Hematopoietic multipotent progenitor cell (in vitro differentiated cells): ENCODE results near the gene MAP2K4. TPM values are rescaled to one million over a fixed set of nuclear protein-coding genes. Genes with fewer than 3 reads are reported as not detected.

Source experiments
- DNase-seq, 3 donors: peaks; one replicate each; pipeline ENCODE4 v3.0.0-alpha.2; 2011 to 2015; ENCODE audit warnings: low read depth in 2 of 3, low spot score in 2 of 3
- total RNA-seq: library from RNA; depleted of rRNA; stranded (reverse); fragments of >200 nt; gene quantifications from one replicate; pipeline ENCODE4 v1.2.3, GENCODE V29; 2012

The MAP2K4 gene
- total RNA-seq, 1 donor = 10.0 TPM

DNA sequence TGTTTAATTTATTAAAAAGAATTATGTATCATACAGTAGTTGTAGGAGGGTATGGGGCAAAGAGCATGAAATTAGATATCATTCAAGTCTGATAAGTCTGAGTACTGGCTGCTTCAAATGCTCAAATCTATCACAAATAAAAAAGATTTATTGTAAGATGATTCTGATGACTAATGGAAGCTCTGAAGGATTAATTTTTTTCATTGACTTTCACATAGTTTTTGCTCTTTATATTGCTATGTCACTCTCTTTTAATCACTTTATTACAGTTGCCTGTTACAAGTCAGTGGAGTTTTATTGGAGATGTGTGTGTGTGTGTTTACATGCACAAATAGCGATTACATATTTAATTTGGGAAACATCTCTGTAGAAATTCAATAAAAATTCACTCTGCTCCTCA lies 15.0 kb downstream of the MAP2K4 start:
- DNase-seq = no peak

DNA sequence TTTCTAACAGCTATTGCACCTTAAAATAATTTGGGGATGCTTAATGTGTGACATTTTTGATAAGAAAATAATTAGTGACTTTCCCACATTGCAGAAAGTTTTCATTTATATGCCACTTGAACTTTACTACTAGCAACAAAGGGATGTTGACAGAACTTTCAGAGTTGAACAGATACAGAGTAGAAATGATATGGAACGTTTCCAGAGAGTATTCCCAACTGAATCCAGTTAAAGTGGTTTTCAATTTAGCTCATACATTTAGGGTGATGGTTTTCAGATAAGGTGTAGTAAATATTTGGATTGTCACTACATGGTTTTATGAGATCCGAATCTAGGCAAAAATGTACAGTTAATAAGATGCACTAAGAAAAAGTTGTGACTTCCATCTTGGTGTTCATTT lies 17.3 kb downstream of the MAP2K4 start:
- DNase-seq = no peak

DNA sequence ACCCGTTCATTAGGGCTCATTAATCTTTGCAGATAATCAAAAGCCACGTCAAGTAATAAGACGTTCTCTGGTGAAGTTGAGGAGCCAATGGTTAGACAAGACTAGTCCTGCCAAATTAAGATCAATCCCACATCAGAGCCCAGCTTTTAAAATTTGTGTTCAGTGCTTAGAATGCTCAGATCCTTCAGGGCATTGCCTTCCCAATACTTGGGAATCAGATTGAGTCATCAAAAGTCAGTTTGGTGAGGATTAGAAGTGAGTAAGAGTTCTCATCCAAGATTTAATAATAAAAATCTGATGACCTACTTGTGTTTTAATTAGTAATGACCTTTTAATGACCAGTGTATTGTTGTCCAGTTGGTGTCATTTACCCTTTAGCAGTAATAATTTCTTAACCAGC lies 19.8 kb downstream of the MAP2K4 start:
- DNase-seq = no peak

GRCh38 chr17:12041312-12041711 lies 20.6 kb downstream of the MAP2K4 start:
- no peak for DNase-seq

DNA sequence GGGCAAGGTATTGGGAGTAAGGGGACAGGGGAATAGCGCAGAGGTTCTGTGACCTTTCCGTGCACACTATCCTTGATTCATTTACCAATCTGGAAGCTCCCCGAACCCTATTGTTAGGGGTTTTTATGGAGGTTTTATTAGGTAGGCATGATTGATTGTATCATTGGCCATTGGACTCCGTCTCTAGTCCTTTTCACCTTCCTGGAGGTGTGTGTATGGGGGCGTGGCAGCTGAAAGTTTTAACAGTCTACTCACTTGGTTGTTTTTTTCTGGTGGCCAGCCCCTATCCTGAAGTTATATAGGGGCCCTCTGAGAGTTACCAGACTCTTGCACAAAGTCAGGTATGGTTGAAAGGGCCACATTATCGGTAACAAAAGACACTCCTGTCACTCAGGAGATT lies 23.0 kb downstream of the MAP2K4 start:
- DNase-seq = no peak

- no peak for DNase-seq
Observed at GRCh38 chr17:12046786-12047185, 26.1 kb downstream of the MAP2K4 start.

DNA sequence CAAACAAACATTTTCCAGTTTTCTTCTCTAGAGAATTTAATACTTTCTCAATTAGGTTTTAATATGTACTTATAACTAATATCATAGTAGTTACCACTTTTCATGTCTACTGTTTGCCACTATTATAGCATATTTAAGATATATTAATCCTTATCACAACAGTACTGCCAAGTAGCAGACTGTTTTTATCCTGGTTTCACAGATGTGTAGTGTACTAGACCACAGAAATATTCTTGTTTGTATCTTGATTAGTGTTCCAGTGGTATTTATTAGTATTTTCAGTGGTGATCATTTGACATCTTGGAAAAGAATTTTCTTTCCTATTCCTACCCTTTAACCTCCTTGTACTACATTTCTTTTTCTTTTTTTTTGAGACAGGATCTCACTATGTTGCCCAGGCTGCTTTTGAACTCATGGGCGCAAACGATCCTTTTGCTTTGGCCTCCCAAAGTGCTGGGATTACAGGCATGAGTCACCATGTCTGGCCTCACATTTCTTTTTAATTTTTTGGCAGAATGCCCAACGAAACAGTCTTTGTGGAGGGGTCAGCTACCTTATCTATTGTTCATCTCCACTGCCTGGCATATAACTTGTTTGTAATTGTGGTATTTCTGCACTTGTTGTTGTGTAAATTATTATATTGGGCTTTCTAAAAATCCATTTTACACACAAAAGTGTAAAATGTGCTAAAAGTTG lies 27.2 kb downstream of the MAP2K4 start:
- DNase-seq = no peak

DNA sequence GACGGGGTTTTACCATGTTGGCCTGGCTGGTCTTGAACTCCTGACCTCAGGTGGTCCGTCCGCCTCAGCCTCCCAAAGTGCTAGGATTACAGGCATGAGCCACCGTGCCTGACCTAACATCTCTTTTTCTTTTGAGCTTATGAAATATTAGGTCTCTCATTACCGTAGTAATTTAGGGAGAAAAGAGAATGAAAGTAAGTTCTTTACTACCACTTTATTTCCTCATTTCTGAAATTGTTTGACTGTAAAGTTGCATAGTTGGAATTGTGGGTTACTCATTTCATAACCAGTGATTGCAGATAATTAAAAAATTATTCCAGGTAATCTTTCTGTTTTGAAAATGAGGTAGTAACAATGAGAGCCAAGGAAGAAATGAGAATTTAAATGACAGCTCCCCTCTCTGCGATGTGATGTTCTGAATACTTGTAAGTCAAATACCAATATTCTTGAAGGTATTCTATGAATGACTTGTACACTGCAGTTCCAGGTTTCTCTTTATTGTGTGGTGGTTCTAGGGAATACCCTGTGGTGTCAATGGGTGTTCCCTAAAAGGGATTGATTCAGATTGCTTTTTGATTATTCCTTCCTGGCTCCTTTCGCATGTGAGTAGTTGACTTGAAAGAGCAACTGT lies 28.3 kb downstream of the MAP2K4 start:
- no peak for DNase-seq

GRCh38 chr17:12050646-12051225 lies 30.1 kb downstream of the MAP2K4 start:
- DNase-seq = no peak

DNA sequence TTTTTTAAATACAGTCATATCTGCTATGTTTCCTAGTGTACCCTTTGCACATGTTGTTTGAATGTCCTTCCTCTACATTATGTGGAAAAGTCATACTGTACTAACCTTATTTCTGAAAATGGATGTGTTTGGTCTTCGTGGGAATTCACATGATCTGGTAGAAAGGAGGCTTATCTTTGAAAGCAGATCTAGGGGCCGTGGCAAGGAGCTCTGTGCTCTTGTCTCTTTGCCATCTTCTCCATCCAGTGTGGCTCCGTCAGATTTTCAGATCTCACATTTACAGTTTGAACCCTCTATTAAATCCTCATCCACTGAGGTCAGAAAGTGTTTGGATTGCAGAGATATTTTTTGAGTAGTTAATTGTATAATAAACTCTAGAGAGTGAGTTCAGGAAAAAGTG lies 32.9 kb downstream of the MAP2K4 start:
- DNase-seq = no peak

GRCh38 chr17:12055889-12056288 lies 35.2 kb downstream of the MAP2K4 start:
- no peak for DNase-seq

- DNase-seq = no peak
Observed at GRCh38 chr17:12057520-12057919, 36.8 kb downstream of the MAP2K4 start.

DNA sequence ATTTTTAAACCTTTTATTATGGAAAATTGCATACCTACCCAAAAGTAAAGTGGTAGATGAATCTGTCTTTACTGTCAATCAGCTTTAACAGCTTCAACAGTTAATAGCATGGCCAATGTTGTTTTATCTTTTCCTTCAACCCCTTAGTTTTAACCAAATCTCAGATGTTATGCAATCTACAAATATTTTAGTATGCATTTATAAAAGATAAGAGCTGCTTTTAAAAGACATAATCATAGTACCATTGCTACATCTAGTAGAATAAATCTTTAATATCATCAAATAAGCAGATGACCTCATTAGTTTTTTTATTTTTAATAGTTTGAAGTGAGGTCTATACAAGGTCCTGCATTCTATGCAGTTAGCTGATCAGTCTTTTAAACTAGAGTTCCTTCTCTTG lies 37.9 kb downstream of the MAP2K4 start:
- no peak for DNase-seq

DNA sequence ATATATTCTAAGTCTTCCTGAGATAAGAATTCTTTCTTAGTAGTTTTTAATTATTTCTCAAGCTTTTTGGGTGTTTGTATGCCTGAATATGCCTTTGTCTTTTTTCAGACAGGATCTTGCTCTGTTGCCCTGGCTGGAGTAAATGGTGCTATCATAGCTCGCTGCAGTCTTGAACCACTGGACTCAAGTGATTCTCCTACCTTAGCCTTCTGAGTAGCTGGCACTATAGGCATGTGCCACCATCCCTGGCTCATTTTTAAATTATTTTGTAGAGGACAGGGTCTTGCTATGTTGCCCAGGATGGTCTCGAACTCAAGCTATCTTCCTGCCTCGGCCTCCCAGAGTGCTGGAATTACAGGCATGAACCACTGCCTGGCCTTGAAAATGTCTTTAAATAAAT lies 41.6 kb downstream of the MAP2K4 start:
- no peak for DNase-seq

DNA sequence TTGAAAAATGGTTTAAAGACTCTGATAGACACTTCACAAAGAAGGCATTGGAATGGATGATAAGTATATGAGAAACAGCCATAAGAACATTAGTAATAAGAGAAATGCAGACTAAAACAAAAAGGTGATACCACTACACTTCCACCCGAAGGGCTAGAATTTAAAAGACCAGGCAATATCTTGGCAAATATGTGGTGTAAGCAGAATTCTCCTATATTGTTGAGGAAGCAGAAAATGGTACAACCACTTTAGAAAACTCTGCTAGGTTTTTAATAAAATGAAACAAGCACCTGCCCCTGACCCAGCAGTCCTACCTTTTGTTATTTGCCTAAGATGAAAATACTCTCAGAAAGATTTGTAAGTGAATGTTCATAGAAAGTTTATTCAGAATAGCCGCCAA lies 43.7 kb downstream of the MAP2K4 start:
- DNase-seq = no peak

DNA sequence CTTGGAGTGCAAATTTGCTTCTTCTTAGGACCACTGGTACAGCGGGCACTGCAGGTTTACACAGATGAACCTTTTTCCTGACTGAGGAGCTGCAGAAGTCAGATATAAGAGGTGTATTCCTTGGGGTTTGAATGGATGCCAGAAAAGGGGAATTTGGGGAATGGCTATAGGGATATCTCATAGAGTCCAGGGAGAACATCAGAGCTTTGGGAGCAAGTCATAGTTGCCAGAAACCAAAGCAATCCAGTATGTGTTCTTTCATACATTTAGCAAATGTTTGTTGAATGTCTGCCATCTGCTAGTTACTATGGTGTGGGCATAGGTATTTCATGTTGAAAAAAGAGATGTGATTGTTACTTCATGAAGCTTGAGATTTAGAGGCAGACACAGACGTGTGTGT lies 46.8 kb downstream of the MAP2K4 start:
- no peak for DNase-seq

- DNase-seq = no peak
Observed at GRCh38 chr17:12068946-12069345, 48.3 kb downstream of the MAP2K4 start.

DNA sequence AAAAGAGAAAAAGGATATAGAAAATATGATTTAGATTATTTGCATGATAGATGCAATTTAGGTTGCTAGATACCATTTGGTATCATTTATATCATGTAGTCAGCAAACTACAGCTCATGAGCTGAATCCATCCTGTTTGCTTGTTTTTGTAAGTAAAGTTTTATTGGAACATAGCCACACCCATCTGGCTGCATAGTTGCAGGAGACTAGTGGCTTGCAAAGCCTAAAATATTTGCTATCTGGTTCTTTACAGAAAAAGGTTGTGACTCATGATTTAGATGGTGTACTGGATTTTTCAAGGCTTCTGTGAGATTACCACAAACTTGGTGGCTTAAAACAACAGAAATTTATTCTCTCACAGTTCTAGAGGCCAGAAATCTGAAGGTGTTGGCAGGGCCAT lies 49.9 kb downstream of the MAP2K4 start:
- no peak for DNase-seq

GRCh38 chr17:12074346-12074745 lies 53.7 kb downstream of the MAP2K4 start:
- DNase-seq = no peak

GRCh38 chr17:12077773-12078172 lies 57.1 kb downstream of the MAP2K4 start:
- no peak for DNase-seq

GRCh38 chr17:12078791-12079190 lies 58.1 kb downstream of the MAP2K4 start:
- no peak for DNase-seq

- no peak for DNase-seq
Observed at GRCh38 chr17:12081720-12082119, 61.0 kb downstream of the MAP2K4 start.
